K562 (cell line): ENCODE data around the gene FBXW9. TPM values are rescaled to one million over a fixed set of nuclear protein-coding genes. Genes with fewer than 3 reads are reported as not detected.

Experiments used
- ARID4B ChIP-seq: sonication (generic); formaldehyde crosslinking; IDR thresholded peaks from 2 replicates; pipeline ENCODE4 v1.8.0; 2022; ENCODE audit warnings: mild to moderate bottlenecking, missing genetic modification reagents
- KLF1 ChIP-seq: fragments of 450-650 bp; IDR thresholded peaks from 2 replicates; pipeline ENCODE4 v1.6.1; 2016; ENCODE audit warnings: missing genetic modification characterization, missing compliant biosample characterization
- POLR2AphosphoS5 ChIP-seq: IDR thresholded peaks from 2 replicates; pipeline ENCODE4 v1.6.1; 2011; ENCODE audit warnings: mild to moderate bottlenecking, low read depth, low read length, moderate library complexity; ENCODE audit not compliant: control insufficient read depth, insufficient read depth
- RBFOX2 ChIP-seq: fragments of 200-400 bp; formaldehyde crosslinking; IDR thresholded peaks from 2 replicates; pipeline ENCODE4 v1.6.1; 2017; ENCODE audit warnings: low read depth, mild to moderate bottlenecking, low read length, moderate library complexity
- ZBTB40 ChIP-seq, 2 experiments: fragments of 450-650 bp in 1 of 2; sonication (generic) in 1 of 2; formaldehyde crosslinking in 1 of 2; IDR thresholded peaks; 2 replicates each; pipeline versions ENCODE4 v1.7.1 to v1.9.0; 2016 to 2022; ENCODE audit warnings: inconsistent platforms in 1 of 2, mild to moderate bottlenecking in 1 of 2, missing genetic modification reagents in 1 of 2
- ZBTB7A ChIP-seq: IDR thresholded peaks from 2 replicates; pipeline ENCODE4 v1.6.1; 2011; ENCODE audit warnings: low read depth, mild to moderate bottlenecking, low read length, moderate library complexity, borderline replicate concordance; ENCODE audit not compliant: control insufficient read depth
- ZNF3 ChIP-seq: fragments of 250-450 bp; sonication (Bioruptor Pico); IDR thresholded peaks from 2 replicates; pipeline ENCODE4 v1.5.0; 2021; ENCODE audit warnings: mild to moderate bottlenecking, moderate library complexity
- polyA plus RNA-seq, 8 experiments: library from polyadenylated mRNA; depleted of rRNA in 4 of 8; stranded (reverse) in 5 of 8; unstranded in 3 of 8; fragments of >200 nt; fragmentation: Nextera tagmentation in 2 of 8; fragmentation: Illumina TruSeq in 1 of 8; extraction: Ambion mirVana in 2 of 8; extraction: Trizol in 1 of 8; gene quantifications; 2 replicates each; pipeline versions ENCODE4 v1.2.1 to v1.2.3, GENCODE V29; 2011 to 2014; ENCODE audit warnings: inconsistent platforms in 1 of 8, missing spikeins in 1 of 8
- total RNA-seq, 7 experiments: library from RNA; depleted of rRNA in 6 of 7; stranded (reverse); fragments of >200 nt in 6 of 7; fragmentation: Illumina TruSeq in 2 of 7; extraction: Trizol in 2 of 7; gene quantifications; 2 replicates each; pipeline versions ENCODE4 v1.2.1 to v1.2.3, GENCODE V29; 2011 to 2021; ENCODE audit warnings: low replicate concordance in 1 of 7
- TF ChIP-seq, protein P1 (sequence below): fragments of 450-650 bp; IDR thresholded peaks from 2 replicates; pipeline ENCODE4 v1.6.1; 2016; ENCODE audit warnings: borderline replicate concordance

FBXW9 gene
- total and polyA plus RNA-seq, 9 of the 15 experiments (the other 6 are each of a cell fraction or from before 2014, with no cell fraction given): 0.23 to 21.7 (median 6.2) TPM

DNA sequence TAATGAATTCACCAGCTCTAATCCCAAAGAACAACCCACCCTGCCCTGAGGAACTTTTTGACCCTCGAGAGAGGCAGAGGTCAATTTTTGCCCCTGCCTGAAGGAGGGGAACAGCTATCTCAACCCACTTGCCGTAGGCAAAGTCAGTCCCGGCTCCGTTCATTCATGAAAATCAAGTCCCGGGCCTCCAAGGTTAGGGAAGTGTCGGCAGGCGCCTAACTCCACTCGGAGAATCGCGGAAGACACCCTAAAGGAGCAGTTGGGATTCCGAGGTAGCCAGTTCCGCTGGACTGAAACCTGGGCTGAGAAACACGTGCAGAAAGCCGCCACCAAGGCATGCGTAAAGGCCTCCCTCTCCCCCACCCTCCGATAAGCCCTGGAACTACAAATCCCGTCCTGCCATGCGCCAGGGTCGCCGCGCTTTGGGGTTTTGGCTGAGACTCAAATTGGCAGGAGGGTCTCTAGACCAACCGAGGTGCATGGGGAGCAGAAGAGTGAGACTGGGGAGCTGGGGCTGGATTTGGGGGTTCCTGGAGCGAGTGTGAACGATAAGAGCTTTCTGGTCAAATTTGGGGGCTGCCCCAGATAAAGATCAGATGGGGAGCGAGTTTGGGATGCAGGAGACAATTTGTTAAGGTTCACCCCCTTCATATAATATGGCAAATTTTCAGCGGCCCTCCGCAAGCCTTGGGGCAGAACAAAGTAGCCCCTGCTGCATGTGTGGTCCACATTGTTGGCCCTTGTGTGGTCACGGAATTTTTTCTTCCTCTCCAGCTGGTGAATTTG lies 27.4 kb upstream of the FBXW9 start, which contains the start of gene TNPO2 (continued):
- TF ChIP-seq ZBTB7A: peak; percentile 95
- TF ChIP-seq ARID4B (CRISPR knock-in tag): peak; percentile 88
- no peak for TF ChIP-seq ZNF3
- TF ChIP-seq, protein P1, sequence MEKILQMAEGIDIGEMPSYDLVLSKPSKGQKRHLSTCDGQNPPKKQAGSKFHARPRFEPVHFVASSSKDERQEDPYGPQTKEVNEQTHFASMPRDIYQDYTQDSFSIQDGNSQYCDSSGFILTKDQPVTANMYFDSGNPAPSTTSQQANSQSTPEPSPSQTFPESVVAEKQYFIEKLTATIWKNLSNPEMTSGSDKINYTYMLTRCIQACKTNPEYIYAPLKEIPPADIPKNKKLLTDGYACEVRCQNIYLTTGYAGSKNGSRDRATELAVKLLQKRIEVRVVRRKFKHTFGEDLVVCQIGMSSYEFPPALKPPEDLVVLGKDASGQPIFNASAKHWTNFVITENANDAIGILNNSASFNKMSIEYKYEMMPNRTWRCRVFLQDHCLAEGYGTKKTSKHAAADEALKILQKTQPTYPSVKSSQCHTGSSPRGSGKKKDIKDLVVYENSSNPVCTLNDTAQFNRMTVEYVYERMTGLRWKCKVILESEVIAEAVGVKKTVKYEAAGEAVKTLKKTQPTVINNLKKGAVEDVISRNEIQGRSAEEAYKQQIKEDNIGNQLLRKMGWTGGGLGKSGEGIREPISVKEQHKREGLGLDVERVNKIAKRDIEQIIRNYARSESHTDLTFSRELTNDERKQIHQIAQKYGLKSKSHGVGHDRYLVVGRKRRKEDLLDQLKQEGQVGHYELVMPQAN: peak; percentile 95
- TF ChIP-seq ZBTB40 (IDR thresholded peaks at IDR 0.05): 0 out of 2 replicates have a peak, but pooled peaks have one; percentile 10
- TF ChIP-seq ZBTB40 (CRISPR knock-in tag; IDR thresholded peaks at IDR 0.05): no peak
- peak; percentile 80 for TF ChIP-seq RBFOX2
- TF ChIP-seq POLR2AphosphoS5: peak; percentile 80
- TF ChIP-seq KLF1 (tag): no peak
